GM12878 (cell line): ENCODE results near the gene MGMT. TPM values are rescaled to one million over a fixed set of nuclear protein-coding genes. Genes with fewer than 3 reads are reported as not detected.

Experiments used
- ATAC-seq: fragments of 200-7000 bp; cut with Tn5 transposase; 3 replicates; pipeline ENCODE4 v1.9.1; 2020; ENCODE audit warnings: mild to moderate bottlenecking, moderate library complexity
- BruUV-seq: library from RNA; stranded (reverse); fragments of 400-500 nt; replicated peaks from 2 replicates; lab custom pipeline; 2021; lab: Mats Ljungman, UMichigan
- CTCF ChIA-PET: fragments of 300-600 bp; sonication (Branson Sonifier 250); formaldehyde crosslinking; extraction: SDS; loops from one replicate; lab custom pipeline; 2021; ENCODE audit warnings: inconsistent platforms; lab: Yijun Ruan, JAX
- POLR2A ChIA-PET: fragments of 350-600 bp; formaldehyde crosslinking; extraction: SDS; loops from one replicate; lab custom pipeline; 2021; ENCODE audit warnings: inconsistent platforms; lab: Charles Lee
- RAD21 ChIA-PET: fragments of 300-600 bp; sonication (Branson Sonifier 250); formaldehyde crosslinking; loops from one replicate; lab custom pipeline; 2023; ENCODE audit warnings: antibody characterized with exemption; ENCODE audit not compliant: unreplicated experiment; lab: Charles Lee
- SMC1A ChIA-PET: fragments of 300-600 bp; sonication (Branson Sonifier 250); formaldehyde crosslinking; loops from one replicate; lab custom pipeline; 2023; ENCODE audit not compliant: unreplicated experiment, uncharacterized antibody; lab: Charles Lee
- DNase-seq: peaks from one replicate; pipeline ENCODE4 v3.0.0-alpha.2; 2011; ENCODE audit warnings: low read depth, low spot score
- FAIRE-seq: peaks from 3 replicates; lab custom pipeline; 2011; peaks lifted over from hg19 to GRCh38; lab: Jason Lieb, UNC
- H2AFZ ChIP-seq: 2 replicates; pipeline ENCODE4 v1.6.0; 2011; ENCODE audit warnings: low read depth, low read length, control low read depth; ENCODE audit not compliant: control insufficient read depth
- H3K27ac ChIP-seq: 2 replicates; pipeline ENCODE4 v1.5.1; 2011; ENCODE audit warnings: control low read depth; ENCODE audit not compliant: control insufficient read depth, insufficient read depth
- H3K27me3 ChIP-seq, 2 experiments: replicated peaks in 1 of 2; 2 replicates each; pipeline versions ENCODE4 v1.6.0 to v1.6.1; 2011; ENCODE audit warnings: low read length in 1 of 2; ENCODE audit not compliant: control insufficient read depth in 2 of 2, insufficient read depth in 2 of 2
- H3K36me3 ChIP-seq, 2 experiments: 2 replicates each; pipeline ENCODE4 v1.5.1; 2011; ENCODE audit warnings: low read length in 1 of 2; ENCODE audit not compliant: control insufficient read depth in 2 of 2, insufficient read depth in 2 of 2
- H3K4me1 ChIP-seq: 2 replicates; pipeline ENCODE4 v1.6.1; 2011; ENCODE audit warnings: mild to moderate bottlenecking, low read length, moderate library complexity, mixed read lengths; ENCODE audit not compliant: control insufficient read depth, insufficient read depth
- H3K4me2 ChIP-seq: 2 replicates; pipeline ENCODE4 v1.6.0; 2011; ENCODE audit warnings: control low read depth; ENCODE audit not compliant: control insufficient read depth, insufficient read depth
- H3K4me3 ChIP-seq: fragments of 200-600 bp; sonication (generic); 2 replicates; pipeline ENCODE4 v1.5.1; 2016
- H3K79me2 ChIP-seq: 2 replicates; pipeline ENCODE4 v1.6.0; 2011; ENCODE audit warnings: low read length; ENCODE audit not compliant: control insufficient read depth, insufficient read depth
- H3K9ac ChIP-seq: 2 replicates; pipeline ENCODE4 v1.8.0; 2011; ENCODE audit warnings: low read length, control low read depth, mixed read lengths; ENCODE audit not compliant: control insufficient read depth, insufficient read depth
- H3K9me3 ChIP-seq: replicated peaks from 3 replicates; pipeline ENCODE4 v1.5.1; 2011; ENCODE audit warnings: mild to moderate bottlenecking, low read length; ENCODE audit not compliant: control insufficient read depth, insufficient read depth
- H4K20me1 ChIP-seq: 2 replicates; pipeline ENCODE4 v1.6.0; 2011; ENCODE audit not compliant: control insufficient read depth, insufficient read depth
- BRCA1 ChIP-seq: IDR thresholded peaks from 2 replicates; pipeline ENCODE4 v1.6.1; 2011; ENCODE audit warnings: low read depth, low read length, improper control_type of control experiment
- CTCF ChIP-seq, 3 experiments: IDR thresholded peaks in 2 of 3; conservative IDR thresholded peaks in 1 of 3; 2 replicates each; pipeline ENCODE4 v1.5.1; 2011; ENCODE audit warnings: low read depth in 3 of 3, low read length in 3 of 3, mild to moderate bottlenecking in 3 of 3, control low read depth in 2 of 3, moderate library complexity in 2 of 3, inconsistent platforms in 1 of 3, mixed read lengths in 1 of 3; ENCODE audit not compliant: control insufficient read depth in 2 of 3, insufficient read depth in 1 of 3; ENCODE audit errors: extremely low read depth in 1 of 3
- EED ChIP-seq: sonication (generic); IDR thresholded peaks from 2 replicates; pipeline ENCODE4 v1.6.1; 2016; ENCODE audit warnings: antibody characterized with exemption, low read depth
- MAX ChIP-seq: IDR thresholded peaks from 2 replicates; pipeline ENCODE4 v1.6.1; 2012; ENCODE audit warnings: low read depth, low read length, improper control_type of control experiment
- MYB ChIP-seq: fragments of 150-350 bp; IDR thresholded peaks from 2 replicates; pipeline ENCODE4 v1.6.1; 2014; ENCODE audit warnings: mild to moderate bottlenecking, low read depth, low read length, borderline replicate concordance
- NR2C1 ChIP-seq: fragments of 450-650 bp; IDR thresholded peaks from 2 replicates; pipeline ENCODE4 v1.6.1; 2017; ENCODE audit warnings: antibody characterized with exemption, mild to moderate bottlenecking, moderate library complexity
- RAD21 ChIP-seq: IDR thresholded peaks from 2 replicates; pipeline ENCODE4 v1.6.1; 2011; ENCODE audit warnings: mild to moderate bottlenecking, low read depth, low read length, moderate library complexity; ENCODE audit not compliant: insufficient read depth
- WGBS: methylation state at CpG from one replicate; pipeline ENCODE4 v1.1.6; 2016; ENCODE audit warnings: low lambda C conversion rate; ENCODE audit not compliant: insufficient replicate concordance, insufficient coverage; ENCODE audit errors: missing lambda C conversion rate; 5-methylcytosine and 5-hydroxymethylcytosine counted together
- in situ Hi-C: fragments of 300-500 bp; cut with MboI; formaldehyde crosslinking; loops from 9 replicates; pipeline ENCODE4 v1.14.3; 2018; ENCODE audit warnings: mixed read lengths
- intact Hi-C: fragments of 100-400 bp; cut with micrococcal nuclease; formaldehyde crosslinking; loops from one replicate; pipeline ENCODE4 v1.14.2; 2022; ENCODE audit not compliant: unreplicated experiment
- polyA plus RNA-seq, 11 experiments: library from polyadenylated mRNA; depleted of rRNA in 4 of 11; unstranded in 6 of 11; stranded (reverse) in 5 of 11; fragments of >200 nt; fragmentation: Nextera tagmentation in 4 of 11; fragmentation: Illumina TruSeq in 1 of 11; extraction: Ambion mirVana in 4 of 11; extraction: Trizol in 1 of 11; gene quantifications; 1 replicate in 1 of 11; 2 replicates in 10 of 11; pipeline versions ENCODE4 v1.2.1 to v1.2.3, GENCODE V29; 2011 to 2016; ENCODE audit warnings: inconsistent platforms in 2 of 11, missing spikeins in 2 of 11, low read depth in 1 of 11
- total RNA-seq, 4 experiments: library from RNA; depleted of rRNA in 3 of 4; stranded (reverse); fragments of >200 nt in 3 of 4; fragmentation: Illumina TruSeq in 1 of 4; extraction: Trizol in 1 of 4; gene quantifications; 2 replicates each; pipeline versions ENCODE4 v1.2.1 to v1.2.3, GENCODE V29; 2013 to 2021

MGMT gene
- total and polyA plus RNA-seq, 10 of the 15 experiments (the other 5 are each of a cell fraction or from before 2014, with no cell fraction given) = 0.16 to 24.2 (median 13.3) TPM

GRCh38 chr10:129760416-129760815, 293.4 kb downstream of the MGMT start:
- TF ChIP-seq RAD21 = no peak
- no peak for TF ChIP-seq CTCF (IDR thresholded peaks at IDR 0.05 in 2 of 3, conservative IDR thresholded peaks at IDR 0.05 in 1 of 3; ENCODE audit: control insufficient read depth in 2 of 3, extremely low read depth in 1 of 3, insufficient read depth in 1 of 3, low read depth in 3 of 3, low read length in 3 of 3)
- no TSS peak for BruUV-seq
- 88% methylated on average over 7 of the region's 7 CpGs for WGBS
- H3K9ac ChIP-seq = no peak overlapping the region
- ChIA-PET RAD21 (no interaction called here), CTCF (no interaction called here), POLR2A (no interaction called here), SMC1A (no interaction called here)
- no peaks in the 10 kb centered on the region for H3K4me1 ChIP-seq
- no peak overlapping the region for H2AFZ ChIP-seq
- in situ Hi-C loops (no loop called here), intact Hi-C loops (no loop called here)
- no peak overlapping the region for H3K4me3 ChIP-seq
- DNase-seq (no peak), FAIRE-seq (no peak), ATAC-seq (no peak)
- H4K20me1 ChIP-seq = no peaks in the 10 kb centered on the region
- no peaks in the 10 kb centered on the region for H3K36me3 ChIP-seq
- no peaks in the 10 kb centered on the region for H3K27me3 ChIP-seq
- no peak overlapping the region for H3K4me2 ChIP-seq
- H3K9me3 ChIP-seq = no peaks in the 10 kb centered on the region
- no peaks in the 10 kb centered on the region for H3K79me2 ChIP-seq
- no peak overlapping the region for H3K27ac ChIP-seq

- H3K36me3 ChIP-seq = no peaks in the 10 kb centered on the region
- CTCF ChIA-PET = no interaction called here
- no peak overlapping the region for H2AFZ ChIP-seq
- RAD21 ChIA-PET = no interaction called here
- no peaks in the 10 kb centered on the region for H3K27me3 ChIP-seq
- no peak overlapping the region for H3K4me2 ChIP-seq
- H3K4me3 ChIP-seq = no peak overlapping the region
- no peak for ATAC-seq
- no peaks in the 10 kb centered on the region for H3K9me3 ChIP-seq
- in situ Hi-C loops (no loop called here), intact Hi-C loops (no loop called here)
- no peak for DNase-seq
- no peak overlapping the region for H3K27ac ChIP-seq
- BruUV-seq = no TSS peak
- 94% methylated on average over 23 of the region's 24 CpGs for whole genome bisulfite sequencing
- FAIRE-seq = no peak
- H3K79me2 ChIP-seq = no peaks in the 10 kb centered on the region
- H3K9ac ChIP-seq = no peak overlapping the region
- H3K4me1 ChIP-seq = no peaks in the 10 kb centered on the region
- no peaks in the 10 kb centered on the region for H4K20me1 ChIP-seq
- no peak for TF ChIP-seq NR2C1
- TF ChIP-seq MAX = no peak
- no peak for TF ChIP-seq BRCA1
- no peak for TF ChIP-seq EED
- TF ChIP-seq MYB = no peak
- SMC1A ChIA-PET = no interaction called here
- POLR2A ChIA-PET = no interaction called here
Measured at GRCh38 chr10:129761197-129761972, 294.3 kb downstream of the MGMT start.
